NAMALWA (cell line): ENCODE results near the gene DDX17.

Experiments used
- DNase-seq: peaks from one replicate; pipeline ENCODE4 v3.0.0-alpha.2; 2015; ENCODE audit warnings: low spot score

Gene DDX17

DNA sequence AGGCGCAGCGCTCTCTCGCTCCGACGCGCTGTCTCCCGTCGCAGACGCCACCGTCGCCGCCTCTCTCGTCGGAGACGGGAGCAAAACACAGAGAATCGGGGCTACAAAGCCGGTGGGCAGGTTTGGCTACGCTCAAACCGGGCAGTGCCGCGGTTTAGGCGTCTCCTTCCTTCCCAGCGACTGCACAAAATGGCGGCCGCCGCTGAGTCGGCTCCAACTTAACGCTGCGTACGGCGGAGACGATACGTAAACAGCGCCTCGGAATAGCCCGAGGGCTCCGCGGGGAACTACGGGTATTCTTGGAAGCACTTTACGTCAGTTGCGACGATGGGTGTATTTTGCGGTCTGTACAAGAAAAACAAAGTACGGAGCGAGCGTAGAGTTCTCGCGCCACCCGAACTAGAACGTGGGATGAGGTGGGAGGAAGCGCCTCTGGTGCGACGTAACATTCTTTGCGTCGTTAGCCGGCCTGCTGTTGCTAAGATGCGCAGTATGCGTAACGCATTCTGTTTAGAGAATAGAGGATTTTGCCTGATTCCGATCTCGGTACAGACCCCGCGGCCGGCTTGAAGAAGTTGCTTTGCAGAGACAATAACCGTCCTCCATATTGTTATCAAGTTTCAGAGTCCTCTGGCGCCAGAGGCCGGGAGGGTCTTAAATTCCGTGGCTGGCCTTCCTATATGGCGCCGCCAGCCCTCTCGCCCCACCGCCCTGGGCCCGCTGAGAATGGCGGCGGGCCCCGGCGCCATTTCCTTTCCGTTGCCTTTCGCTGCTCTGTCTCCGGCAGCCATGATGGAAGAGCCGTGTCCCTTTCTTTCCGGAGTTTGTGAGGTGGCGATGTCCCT lies at the start of gene DDX17:
Gene DDX17, minus strand, starts transcription at position 194 of the 845 bp plus-strand sequence.
- DNase-seq, result peak; percentile 99

DNA sequence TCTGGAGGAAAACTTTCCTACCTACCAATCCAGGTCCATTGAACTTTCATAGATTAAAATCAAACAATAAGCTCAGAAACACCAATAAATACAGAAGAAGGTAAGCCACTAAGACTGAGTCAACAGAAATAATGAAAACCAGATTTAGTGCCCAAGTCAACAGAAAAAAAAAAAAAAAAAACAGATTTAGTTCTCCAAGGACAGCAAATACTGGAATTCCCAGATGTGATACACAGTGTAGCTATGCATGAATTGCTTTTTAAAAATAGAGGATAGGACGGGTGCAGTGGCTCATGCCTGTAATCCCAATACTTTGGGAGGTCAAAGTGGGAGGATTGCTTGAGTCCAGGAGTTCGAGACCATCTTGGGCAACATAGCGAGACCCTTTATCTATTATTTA lies 48.2 kb upstream of the DDX17 start:
- DNase-seq, result no peak

DNA sequence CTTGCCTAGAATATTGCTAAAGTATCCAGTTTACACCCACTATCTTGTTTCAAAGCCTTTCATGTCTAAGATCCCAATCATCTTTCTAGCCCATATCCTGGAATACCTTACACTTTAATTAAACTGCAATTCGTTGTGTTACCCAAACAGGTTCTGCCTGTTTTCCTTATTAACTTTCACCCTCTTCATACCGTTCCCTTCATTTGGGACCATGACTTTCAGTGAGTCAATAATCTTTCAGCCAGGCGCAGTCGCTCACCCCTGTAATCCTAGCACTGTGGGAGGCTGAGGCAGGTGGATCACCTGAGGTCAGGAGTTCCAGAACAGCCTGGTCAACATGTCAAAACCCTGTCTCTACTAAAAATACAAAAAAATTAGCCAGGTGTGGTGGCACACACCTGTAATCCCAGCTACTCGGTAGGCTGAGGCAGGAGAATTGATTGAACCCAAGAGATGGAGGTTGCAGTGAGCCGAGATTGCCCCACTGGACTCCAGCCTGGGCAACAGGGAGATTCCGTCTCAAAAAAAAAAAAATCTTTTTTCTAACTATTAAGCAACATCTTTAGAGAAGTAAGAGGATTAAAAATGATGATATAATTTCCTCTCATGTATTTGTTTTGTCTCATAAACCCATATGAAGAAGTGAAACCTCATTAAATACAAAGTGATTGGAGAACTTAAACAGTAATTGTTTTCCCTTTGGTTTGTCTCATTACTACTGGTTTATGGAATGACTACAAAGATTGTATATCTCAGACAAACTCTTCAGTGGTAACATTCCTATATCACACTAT lies 43.2 kb upstream of the DDX17 start:
- DNase-seq, result no peak

GRCh38 chr22:38540701-38541100 lies 34.6 kb upstream of the DDX17 start:
- DNase-seq, result no peak

DNA sequence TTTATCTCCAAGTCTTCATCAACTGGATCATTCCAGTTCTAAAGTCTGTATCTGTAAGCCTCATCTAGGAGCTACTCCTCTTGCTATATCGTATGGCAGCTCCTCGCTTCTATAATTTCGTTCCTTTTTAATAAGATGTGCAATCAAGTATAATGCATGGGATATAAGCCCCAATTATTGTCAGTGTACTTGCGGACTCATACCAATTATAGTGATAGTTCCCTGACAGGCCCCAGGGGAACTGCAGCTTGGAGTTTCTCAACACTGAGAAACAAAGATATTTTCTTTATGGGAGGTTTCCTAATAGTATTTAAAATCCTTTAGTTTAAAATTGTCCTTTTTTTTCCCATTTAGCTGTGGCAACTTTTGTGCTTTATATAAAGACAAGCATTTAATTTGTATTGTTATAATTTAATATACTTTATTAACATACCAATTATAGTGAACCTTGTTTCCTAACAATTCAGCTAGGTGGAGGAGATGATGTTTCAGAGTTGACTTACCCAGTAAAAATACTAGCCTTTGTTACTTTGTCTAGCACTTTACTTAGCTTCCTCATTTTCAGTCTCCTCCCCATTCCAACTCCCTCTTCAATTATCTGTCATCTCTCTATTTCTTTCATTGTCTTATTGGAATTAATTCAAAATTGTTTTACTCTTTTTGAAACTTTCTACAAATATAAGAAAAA lies 25.3 kb upstream of the DDX17 start:
- peak; percentile 23 for DNase-seq

GRCh38 chr22:38524429-38524828 lies 18.3 kb upstream of the DDX17 start:
- DNase-seq, result no peak

DNA sequence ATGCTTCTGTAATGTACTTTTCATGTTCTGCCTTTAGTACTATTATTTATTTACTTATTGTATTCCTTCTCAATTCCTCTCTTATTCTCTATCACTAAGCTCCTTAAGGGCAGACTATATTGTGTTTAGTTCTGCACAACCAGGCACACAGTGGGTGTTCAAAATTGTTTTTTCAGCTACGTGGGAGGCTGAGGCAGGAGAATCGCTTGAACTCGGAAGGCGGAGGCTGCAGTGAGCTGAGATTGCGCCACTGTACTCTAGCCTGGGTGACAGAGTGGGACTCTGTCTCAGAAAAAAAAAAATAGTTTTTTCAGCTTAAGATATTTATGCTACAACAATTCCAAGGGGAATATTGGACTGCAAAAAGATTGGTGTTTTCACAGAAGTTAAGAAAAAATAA lies 17.4 kb upstream of the DDX17 start:
- no peak for DNase-seq

GRCh38 chr22:38523029-38523428 lies 16.9 kb upstream of the DDX17 start:
- no peak for DNase-seq

DNA sequence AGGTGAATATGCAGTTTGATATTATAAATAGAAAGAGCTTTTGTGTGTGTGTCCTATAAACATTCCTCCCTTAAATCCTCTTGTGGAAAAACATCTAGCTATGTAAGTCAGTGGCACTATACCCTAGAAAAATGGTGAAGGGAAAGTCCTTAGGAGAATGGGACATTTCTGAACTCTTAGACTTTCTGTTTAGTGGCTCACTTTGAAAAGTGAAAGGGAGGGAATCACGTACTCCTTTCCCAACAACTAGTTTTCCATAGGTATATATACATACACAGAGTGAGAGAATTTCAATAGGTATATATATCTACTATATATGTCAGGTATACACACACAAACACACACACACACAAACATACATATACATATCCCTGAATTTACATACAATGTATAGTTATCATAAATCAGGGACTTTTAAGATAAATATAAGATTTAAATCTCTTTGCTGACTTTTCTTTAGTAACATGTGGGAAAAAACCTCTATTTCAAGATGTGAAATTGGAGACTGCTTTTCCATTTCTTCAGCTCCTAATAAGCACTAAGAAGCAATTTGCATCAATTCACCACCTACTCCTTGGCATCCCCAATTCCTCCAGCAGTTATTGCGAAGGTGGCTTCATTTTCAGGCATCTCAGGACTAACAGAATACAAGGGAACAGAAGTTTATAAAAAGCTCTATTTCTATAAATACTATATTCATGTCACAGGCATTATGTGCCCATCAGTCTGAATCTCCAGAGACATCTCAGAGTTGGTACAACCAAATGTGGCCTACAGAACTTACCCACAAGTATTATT lies 13.5 kb upstream of the DDX17 start:
- DNase-seq, result no peak

DNA sequence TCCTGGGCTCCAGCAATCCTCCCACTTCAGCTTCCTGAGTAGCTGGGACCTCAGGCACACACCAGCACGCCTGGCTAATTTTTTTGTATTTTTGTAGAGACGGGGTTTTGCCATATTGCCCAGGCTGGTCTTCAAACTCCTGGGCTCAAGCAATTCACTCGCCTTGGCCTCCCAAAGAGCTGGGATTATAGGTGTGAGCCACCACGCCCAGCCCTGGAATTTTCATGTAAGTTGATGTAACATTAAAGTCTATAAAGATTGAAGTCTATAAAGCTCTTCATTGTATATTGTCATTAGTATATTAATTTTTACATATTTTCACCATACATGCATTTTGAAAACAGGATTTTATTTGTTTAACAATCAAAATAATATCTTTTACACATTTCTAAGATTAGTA lies 12.5 kb upstream of the DDX17 start:
- no peak for DNase-seq

GRCh38 chr22:38513063-38513462 lies 7.0 kb upstream of the DDX17 start:
- DNase-seq, result peak; percentile 75

DNA sequence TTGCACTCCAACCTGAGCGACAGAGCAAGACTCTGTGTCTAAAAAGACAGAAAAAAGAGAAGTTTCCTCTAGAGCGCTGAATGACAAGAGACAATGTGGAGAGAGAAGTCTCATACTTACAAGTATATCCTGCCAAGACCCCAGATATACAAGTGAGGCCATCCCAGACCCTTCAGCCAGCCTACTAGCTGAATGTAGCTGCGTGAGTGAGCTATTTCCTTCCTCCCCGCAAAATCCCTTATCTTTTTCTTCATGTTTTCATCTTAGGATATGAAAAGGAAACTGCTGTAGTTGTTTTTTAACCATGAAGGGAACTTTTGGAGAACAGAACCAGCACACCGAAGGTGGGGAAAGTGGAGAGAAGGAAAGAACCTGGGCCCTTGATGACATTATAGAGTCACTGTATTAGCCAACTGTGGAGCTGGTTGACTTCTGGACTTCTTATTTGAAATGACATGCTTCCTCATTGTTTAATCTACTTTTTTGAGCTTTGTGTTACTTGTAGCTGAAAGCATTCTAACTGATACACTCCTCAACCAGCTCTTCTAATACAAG lies 4.4 kb upstream of the DDX17 start:
- no peak for DNase-seq

DNA sequence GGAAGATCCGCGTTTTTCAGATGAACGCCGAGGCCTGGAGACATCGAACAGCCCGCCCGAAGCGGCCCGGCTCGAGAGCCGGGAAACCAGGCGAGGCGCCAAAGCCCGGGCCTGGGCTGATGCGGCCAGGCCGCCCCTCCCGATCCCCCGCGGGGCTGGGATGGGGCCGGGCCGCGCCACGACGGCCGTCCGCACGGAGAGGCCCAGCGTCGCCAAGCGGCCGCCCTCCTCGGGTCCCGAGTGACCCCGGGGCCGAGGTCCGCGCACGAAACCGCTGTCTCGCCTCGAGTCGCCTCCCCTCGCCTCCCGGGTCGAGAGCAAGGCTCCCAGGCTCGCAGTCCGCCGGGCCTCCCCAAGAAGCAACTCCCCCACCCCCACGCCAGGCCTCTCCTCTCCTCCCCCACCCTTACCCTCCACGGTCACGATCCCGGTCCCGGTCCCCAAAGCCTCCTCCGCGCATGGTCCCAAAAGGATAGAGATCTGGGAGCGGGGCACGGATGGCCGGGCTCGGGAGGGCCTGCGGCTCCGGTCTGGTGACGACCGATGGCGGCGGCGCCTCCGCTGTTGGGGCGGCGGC lies 482 bp downstream of the DDX17 start:
- DNase-seq, result peak; percentile 67

GRCh38 chr22:38504731-38505540 lies 1.2 kb downstream of the DDX17 start:
- peak; percentile 72 for DNase-seq

DNA sequence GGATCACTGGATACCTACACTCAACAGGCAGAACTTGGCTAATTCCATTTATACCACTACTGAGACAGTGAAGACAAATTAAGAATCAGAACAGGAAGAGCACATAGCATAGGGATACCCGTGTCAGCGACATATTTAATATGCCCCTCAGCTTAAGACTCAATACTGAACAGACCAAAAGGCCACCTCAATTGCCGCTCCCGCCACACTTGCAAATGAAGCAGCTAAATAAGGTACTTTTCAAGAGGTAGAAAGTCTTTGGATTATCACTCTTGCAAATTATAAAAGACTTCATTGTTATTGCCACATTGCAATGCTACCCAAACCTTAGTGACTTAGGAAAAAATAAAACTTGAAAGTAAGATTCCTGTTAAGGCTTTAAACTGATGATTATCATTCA lies 3.1 kb downstream of the DDX17 start:
- DNase-seq, result no peak

DNA sequence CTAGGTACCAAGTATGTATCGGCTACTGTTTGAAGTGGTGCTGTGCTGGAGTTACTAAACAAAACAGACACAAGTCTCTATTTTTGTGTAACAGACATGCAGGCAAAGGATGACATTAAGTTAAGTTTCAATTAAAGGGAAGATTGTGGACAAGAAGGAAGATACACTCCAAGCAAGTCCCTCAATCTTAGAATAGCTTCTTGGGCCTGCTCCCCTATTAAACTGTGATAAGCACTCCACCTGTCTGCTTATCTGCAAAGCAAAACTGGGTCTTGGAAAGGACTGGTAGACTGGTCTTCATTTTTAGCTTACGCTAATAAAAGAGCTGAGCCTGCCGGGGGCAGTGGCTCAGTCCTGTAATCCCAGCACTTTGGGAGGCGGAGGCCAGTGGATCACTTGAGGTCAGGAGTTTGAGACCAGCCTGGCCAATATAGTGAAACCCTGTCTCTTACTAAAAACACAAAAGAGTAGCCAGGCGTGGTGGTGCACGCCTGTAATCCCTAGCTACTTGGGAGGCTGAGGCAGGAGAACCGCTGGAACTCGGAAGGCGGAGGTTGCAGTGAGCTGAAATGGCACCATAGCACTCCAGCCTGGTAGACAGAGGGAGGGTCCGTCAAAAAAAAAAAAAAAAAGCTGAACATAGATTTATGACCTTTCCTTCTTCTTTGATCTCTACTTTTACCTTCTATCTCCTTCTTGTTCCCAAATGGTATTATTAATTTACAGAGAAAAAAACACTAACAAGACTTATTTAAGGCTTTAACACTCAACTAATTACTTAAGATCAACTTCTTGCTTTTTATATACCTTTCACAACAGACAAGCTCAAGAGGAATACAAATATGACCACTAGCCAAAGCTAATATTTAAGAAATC lies 4.1 kb downstream of the DDX17 start:
- no peak for DNase-seq

DNA sequence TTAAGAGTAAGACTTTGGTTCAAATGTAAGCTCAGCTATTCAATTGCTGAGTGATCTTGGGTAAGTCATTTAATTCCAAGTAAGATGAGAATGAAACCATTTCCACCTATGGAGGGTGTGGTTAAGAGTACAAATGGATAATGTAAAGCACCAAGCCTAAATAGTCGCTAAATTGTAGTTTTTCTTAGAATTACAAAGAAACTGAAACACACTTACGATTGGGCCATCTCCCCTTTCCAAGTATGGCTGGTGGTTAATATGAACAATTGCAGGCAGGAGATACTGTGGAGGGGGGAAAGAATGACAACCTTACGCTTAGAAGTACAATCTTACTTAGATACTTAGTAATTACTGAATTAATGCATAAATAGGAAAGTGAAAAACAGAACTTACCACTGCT lies 8.2 kb downstream of the DDX17 start:
- no peak for DNase-seq

DNA sequence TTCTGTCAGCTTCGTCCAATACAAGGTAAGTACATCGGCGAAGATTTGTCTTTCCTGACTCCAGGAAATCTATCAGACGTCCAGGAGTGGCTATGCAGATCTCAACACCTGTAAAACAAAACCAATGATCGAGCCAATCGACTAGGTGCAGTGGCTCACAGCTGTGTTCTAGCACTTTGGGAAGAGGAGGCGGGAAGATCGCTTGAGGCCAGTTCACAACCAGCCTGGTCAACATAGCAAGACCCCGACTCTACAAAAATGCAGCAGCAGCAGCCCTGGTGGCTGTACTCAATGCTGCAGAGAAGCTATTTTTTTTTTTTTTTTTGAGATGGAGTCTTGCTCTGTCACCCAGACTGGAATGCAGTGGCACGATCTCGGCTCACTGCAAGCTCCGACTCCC lies 11.2 kb downstream of the DDX17 start:
- DNase-seq, result no peak

GRCh38 chr22:38494498-38494897 lies 11.6 kb downstream of the DDX17 start:
- DNase-seq, result no peak
